GM12878 (cell line): Measurements from ENCODE around the gene STRADB. TPM values are rescaled to one million over a fixed set of nuclear protein-coding genes. Genes with fewer than 3 reads are reported as not detected.

Source experiments
- ATAC-seq: fragments of 200-7000 bp; cut with Tn5 transposase; 3 replicates; pipeline ENCODE4 v1.9.1; 2020; ENCODE audit warnings: mild to moderate bottlenecking, moderate library complexity
- BruUV-seq: library from RNA; stranded (reverse); fragments of 400-500 nt; replicated peaks from 2 replicates; lab custom pipeline; 2021; lab: Mats Ljungman, UMichigan
- CTCF ChIA-PET: fragments of 300-600 bp; sonication (Branson Sonifier 250); formaldehyde crosslinking; extraction: SDS; loops from one replicate; lab custom pipeline; 2021; ENCODE audit warnings: inconsistent platforms; lab: Yijun Ruan, JAX
- POLR2A ChIA-PET: fragments of 350-600 bp; formaldehyde crosslinking; extraction: SDS; loops from one replicate; lab custom pipeline; 2021; ENCODE audit warnings: inconsistent platforms; lab: Charles Lee
- RAD21 ChIA-PET: fragments of 300-600 bp; sonication (Branson Sonifier 250); formaldehyde crosslinking; loops from one replicate; lab custom pipeline; 2023; ENCODE audit warnings: antibody characterized with exemption; ENCODE audit not compliant: unreplicated experiment; lab: Charles Lee
- SMC1A ChIA-PET: fragments of 300-600 bp; sonication (Branson Sonifier 250); formaldehyde crosslinking; loops from one replicate; lab custom pipeline; 2023; ENCODE audit not compliant: unreplicated experiment, uncharacterized antibody; lab: Charles Lee
- DNase-seq: peaks from one replicate; pipeline ENCODE4 v3.0.0-alpha.2; 2011; ENCODE audit warnings: low read depth, low spot score
- FAIRE-seq: peaks from 3 replicates; lab custom pipeline; 2011; peaks lifted over from hg19 to GRCh38; lab: Jason Lieb, UNC
- H2AFZ ChIP-seq: 2 replicates; pipeline ENCODE4 v1.6.0; 2011; ENCODE audit warnings: low read depth, low read length, control low read depth; ENCODE audit not compliant: control insufficient read depth
- H3K27ac ChIP-seq: 2 replicates; pipeline ENCODE4 v1.5.1; 2011; ENCODE audit warnings: control low read depth; ENCODE audit not compliant: control insufficient read depth, insufficient read depth
- H3K27me3 ChIP-seq, 2 experiments: replicated peaks in 1 of 2; 2 replicates each; pipeline versions ENCODE4 v1.6.0 to v1.6.1; 2011; ENCODE audit warnings: low read length in 1 of 2; ENCODE audit not compliant: control insufficient read depth in 2 of 2, insufficient read depth in 2 of 2
- H3K36me3 ChIP-seq, 2 experiments: 2 replicates each; pipeline ENCODE4 v1.5.1; 2011; ENCODE audit warnings: low read length in 1 of 2; ENCODE audit not compliant: control insufficient read depth in 2 of 2, insufficient read depth in 2 of 2
- H3K4me1 ChIP-seq: 2 replicates; pipeline ENCODE4 v1.6.1; 2011; ENCODE audit warnings: mild to moderate bottlenecking, low read length, moderate library complexity, mixed read lengths; ENCODE audit not compliant: control insufficient read depth, insufficient read depth
- H3K4me2 ChIP-seq: 2 replicates; pipeline ENCODE4 v1.6.0; 2011; ENCODE audit warnings: control low read depth; ENCODE audit not compliant: control insufficient read depth, insufficient read depth
- H3K4me3 ChIP-seq: fragments of 200-600 bp; sonication (generic); 2 replicates; pipeline ENCODE4 v1.5.1; 2016
- H3K79me2 ChIP-seq: 2 replicates; pipeline ENCODE4 v1.6.0; 2011; ENCODE audit warnings: low read length; ENCODE audit not compliant: control insufficient read depth, insufficient read depth
- H3K9ac ChIP-seq: 2 replicates; pipeline ENCODE4 v1.8.0; 2011; ENCODE audit warnings: low read length, control low read depth, mixed read lengths; ENCODE audit not compliant: control insufficient read depth, insufficient read depth
- H3K9me3 ChIP-seq: replicated peaks from 3 replicates; pipeline ENCODE4 v1.5.1; 2011; ENCODE audit warnings: mild to moderate bottlenecking, low read length; ENCODE audit not compliant: control insufficient read depth, insufficient read depth
- H4K20me1 ChIP-seq: 2 replicates; pipeline ENCODE4 v1.6.0; 2011; ENCODE audit not compliant: control insufficient read depth, insufficient read depth
- CBX5 ChIP-seq: sonication (generic); IDR thresholded peaks from 2 replicates; pipeline ENCODE4 v1.6.1; 2016; ENCODE audit warnings: low read depth, moderate library complexity, mild to moderate bottlenecking, inconsistent platforms
- CREB1 ChIP-seq: IDR thresholded peaks from 2 replicates; pipeline ENCODE4 v1.6.1; 2012; ENCODE audit warnings: low read depth, mild to moderate bottlenecking, inconsistent platforms
- EED ChIP-seq: sonication (generic); IDR thresholded peaks from 2 replicates; pipeline ENCODE4 v1.6.1; 2016; ENCODE audit warnings: antibody characterized with exemption, low read depth
- HCFC1 ChIP-seq: fragments of 150-350 bp; IDR thresholded peaks from 2 replicates; pipeline ENCODE4 v1.6.1; 2014; ENCODE audit warnings: low read length
- IKZF1 ChIP-seq: fragments of 450-650 bp; conservative IDR thresholded peaks from 2 replicates; pipeline ENCODE4 v1.6.1; 2017; ENCODE audit warnings: antibody characterized with exemption, mild to moderate bottlenecking
- LARP7 ChIP-seq: fragments of 450-650 bp; IDR thresholded peaks from 2 replicates; pipeline ENCODE4 v1.6.1; 2017; ENCODE audit warnings: mild to moderate bottlenecking
- MTA2 ChIP-seq: fragments of 450-650 bp; IDR thresholded peaks from 2 replicates; pipeline ENCODE4 v1.6.1; 2016; ENCODE audit warnings: low read depth, mild to moderate bottlenecking, moderate library complexity
- NFIC ChIP-seq: IDR thresholded peaks from 2 replicates; pipeline ENCODE4 v1.6.1; 2012; ENCODE audit warnings: low read depth, mild to moderate bottlenecking, inconsistent platforms, low read length, moderate library complexity
- WRNIP1 ChIP-seq: IDR thresholded peaks from 2 replicates; pipeline ENCODE4 v1.6.1; 2011; ENCODE audit warnings: low read depth, low read length, improper control_type of control experiment, borderline replicate concordance
- WGBS: methylation state at CpG from one replicate; pipeline ENCODE4 v1.1.6; 2016; ENCODE audit warnings: low lambda C conversion rate; ENCODE audit not compliant: insufficient replicate concordance, insufficient coverage; ENCODE audit errors: missing lambda C conversion rate; 5-methylcytosine and 5-hydroxymethylcytosine counted together
- in situ Hi-C: fragments of 300-500 bp; cut with MboI; formaldehyde crosslinking; loops from 9 replicates; pipeline ENCODE4 v1.14.3; 2018; ENCODE audit warnings: mixed read lengths
- intact Hi-C: fragments of 100-400 bp; cut with micrococcal nuclease; formaldehyde crosslinking; loops from one replicate; pipeline ENCODE4 v1.14.2; 2022; ENCODE audit not compliant: unreplicated experiment
- polyA plus RNA-seq, 11 experiments: library from polyadenylated mRNA; depleted of rRNA in 4 of 11; unstranded in 6 of 11; stranded (reverse) in 5 of 11; fragments of >200 nt; fragmentation: Nextera tagmentation in 4 of 11; fragmentation: Illumina TruSeq in 1 of 11; extraction: Ambion mirVana in 4 of 11; extraction: Trizol in 1 of 11; gene quantifications; 1 replicate in 1 of 11; 2 replicates in 10 of 11; pipeline versions ENCODE4 v1.2.1 to v1.2.3, GENCODE V29; 2011 to 2016; ENCODE audit warnings: inconsistent platforms in 2 of 11, missing spikeins in 2 of 11, low read depth in 1 of 11
- total RNA-seq, 4 experiments: library from RNA; depleted of rRNA in 3 of 4; stranded (reverse); fragments of >200 nt in 3 of 4; fragmentation: Illumina TruSeq in 1 of 4; extraction: Trizol in 1 of 4; gene quantifications; 2 replicates each; pipeline versions ENCODE4 v1.2.1 to v1.2.3, GENCODE V29; 2013 to 2021
- TF ChIP-seq, protein P1 (sequence below): IDR thresholded peaks from 2 replicates; pipeline ENCODE4 v1.6.1; 2012; ENCODE audit warnings: mild to moderate bottlenecking, low read depth, low read length
- TF ChIP-seq, protein P2 (sequence below): fragments of 450-650 bp; formaldehyde crosslinking; IDR thresholded peaks from 2 replicates; pipeline ENCODE4 v1.5.0; 2022; ENCODE audit warnings: mild to moderate bottlenecking, missing genetic modification characterization
- TF ChIP-seq, protein P3 (sequence below): fragments of 450-650 bp; IDR thresholded peaks from 2 replicates; pipeline ENCODE4 v1.6.1; 2018; ENCODE audit warnings: mild to moderate bottlenecking, low read depth, moderate library complexity; ENCODE audit not compliant: partially characterized antibody

STRADB gene
- total and polyA plus RNA-seq, 10 of the 15 experiments (the other 5 are each of a cell fraction or from before 2014, with no cell fraction given), result 7.6 to 58.3 (median 32.2) TPM

DNA sequence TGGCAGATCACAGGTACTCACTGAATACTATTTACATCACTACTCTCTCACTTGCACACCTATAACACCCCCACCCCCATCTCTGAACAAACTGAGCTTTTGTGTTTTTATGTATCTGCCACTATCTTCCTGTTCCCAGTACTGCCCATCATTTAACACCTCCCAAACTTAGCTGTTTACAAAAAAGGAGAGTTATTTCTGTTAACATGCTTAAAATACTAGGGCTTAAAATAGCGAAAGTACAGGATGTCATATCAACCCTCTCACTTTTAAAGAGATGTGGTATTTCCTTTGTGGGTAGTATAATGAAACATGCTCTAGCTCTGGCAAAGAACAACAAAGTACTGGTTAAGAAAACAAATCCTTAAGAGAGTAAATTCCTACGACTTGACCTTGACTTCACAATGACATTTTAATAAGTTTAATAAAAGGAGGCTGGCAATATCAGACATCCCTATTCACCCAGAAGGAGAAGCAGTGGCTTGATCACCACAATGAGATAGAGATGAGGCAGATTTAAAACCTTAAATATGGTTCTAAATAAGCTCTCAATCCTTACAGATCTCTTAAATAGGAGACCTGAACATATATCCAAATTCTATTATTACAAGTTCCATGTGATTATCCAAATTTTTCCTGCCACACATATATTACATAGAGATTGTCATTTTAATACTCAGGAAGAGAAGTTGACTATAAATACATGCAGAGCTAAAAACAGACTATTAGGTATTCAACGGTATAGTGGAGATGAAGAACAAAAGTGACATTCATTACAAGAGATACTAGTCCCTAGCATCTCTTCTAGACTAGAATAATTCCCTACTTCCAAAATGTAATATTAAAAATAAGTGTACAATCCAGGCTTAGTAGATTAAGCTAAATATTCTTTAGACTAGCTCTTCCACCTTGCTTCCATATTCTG, 37.2 kb upstream of the STRADB start:
- CTCF ChIA-PET, result interaction anchor here (0.5 to 2.1 kb wide), 5 partner anchors 13 to 298 kb away, joined by 3 to 6 read pairs (median 4); partner anchors contain the start of genes STRADB and TRAK2
- no peaks in the 10 kb centered on the region for H3K79me2 ChIP-seq
- H3K4me1 ChIP-seq, result peaks cover 19% of the 10 kb centered on the region
- FAIRE-seq, result peak; percentile 88
- H3K4me3 ChIP-seq, result 0 out of 2 replicates have a peak overlapping the region, but pooled peaks have one; percentile 0
- ATAC-seq, result peak; percentile 92
- H4K20me1 ChIP-seq, result no peaks in the 10 kb centered on the region
- intact Hi-C loops (no loop called here), in situ Hi-C loops (no loop called here)
- H3K36me3 ChIP-seq, result no peaks in the 10 kb centered on the region
- peak overlapping the region; percentile 45 for H3K4me2 ChIP-seq
- H3K27me3 ChIP-seq, result no peaks in the 10 kb centered on the region
- no peaks in the 10 kb centered on the region for H3K9me3 ChIP-seq
- peak; percentile 38 for DNase-seq
- no peak overlapping the region; the same call in 1 of the 2 replicates for H2AFZ ChIP-seq
- no TSS peak for BruUV-seq
- RAD21 ChIA-PET, result interaction anchor here (0.6 to 1.2 kb wide), 5 partner anchors 27 to 181 kb away, joined by 3 to 7 read pairs (median 3); partner anchors contain the start of genes STRADB and TRAK2
- SMC1A ChIA-PET, result interaction anchor here (0.6 to 2.2 kb wide), 15 partner anchors 8 to 983 kb away, joined by 3 to 12 read pairs (median 4); partner anchors contain the start of genes CASP10, STRADB and TRAK2
- POLR2A ChIA-PET, result no interaction called here
- 2% methylated on average over 3 of the region's 3 CpGs for WGBS
- peak overlapping the region; percentile 13; the same call in 1 of the 2 replicates for H3K27ac ChIP-seq
- no peak overlapping the region for H3K9ac ChIP-seq
- TF ChIP-seq, protein P1, sequence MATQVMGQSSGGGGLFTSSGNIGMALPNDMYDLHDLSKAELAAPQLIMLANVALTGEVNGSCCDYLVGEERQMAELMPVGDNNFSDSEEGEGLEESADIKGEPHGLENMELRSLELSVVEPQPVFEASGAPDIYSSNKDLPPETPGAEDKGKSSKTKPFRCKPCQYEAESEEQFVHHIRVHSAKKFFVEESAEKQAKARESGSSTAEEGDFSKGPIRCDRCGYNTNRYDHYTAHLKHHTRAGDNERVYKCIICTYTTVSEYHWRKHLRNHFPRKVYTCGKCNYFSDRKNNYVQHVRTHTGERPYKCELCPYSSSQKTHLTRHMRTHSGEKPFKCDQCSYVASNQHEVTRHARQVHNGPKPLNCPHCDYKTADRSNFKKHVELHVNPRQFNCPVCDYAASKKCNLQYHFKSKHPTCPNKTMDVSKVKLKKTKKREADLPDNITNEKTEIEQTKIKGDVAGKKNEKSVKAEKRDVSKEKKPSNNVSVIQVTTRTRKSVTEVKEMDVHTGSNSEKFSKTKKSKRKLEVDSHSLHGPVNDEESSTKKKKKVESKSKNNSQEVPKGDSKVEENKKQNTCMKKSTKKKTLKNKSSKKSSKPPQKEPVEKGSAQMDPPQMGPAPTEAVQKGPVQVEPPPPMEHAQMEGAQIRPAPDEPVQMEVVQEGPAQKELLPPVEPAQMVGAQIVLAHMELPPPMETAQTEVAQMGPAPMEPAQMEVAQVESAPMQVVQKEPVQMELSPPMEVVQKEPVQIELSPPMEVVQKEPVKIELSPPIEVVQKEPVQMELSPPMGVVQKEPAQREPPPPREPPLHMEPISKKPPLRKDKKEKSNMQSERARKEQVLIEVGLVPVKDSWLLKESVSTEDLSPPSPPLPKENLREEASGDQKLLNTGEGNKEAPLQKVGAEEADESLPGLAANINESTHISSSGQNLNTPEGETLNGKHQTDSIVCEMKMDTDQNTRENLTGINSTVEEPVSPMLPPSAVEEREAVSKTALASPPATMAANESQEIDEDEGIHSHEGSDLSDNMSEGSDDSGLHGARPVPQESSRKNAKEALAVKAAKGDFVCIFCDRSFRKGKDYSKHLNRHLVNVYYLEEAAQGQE, result no peak
- TF ChIP-seq MTA2 (no peak), IKZF1 (0 out of 2 replicates have a peak, but pooled peaks have one; percentile 16), CREB1 (0 out of 2 replicates have a peak, but pooled peaks have one; percentile 46), NFIC (peak; percentile 88), EED (no peak), HCFC1 (no peak), LARP7 (no peak), WRNIP1 (no peak), CBX5 (no peak)
- TF ChIP-seq, protein P2, sequence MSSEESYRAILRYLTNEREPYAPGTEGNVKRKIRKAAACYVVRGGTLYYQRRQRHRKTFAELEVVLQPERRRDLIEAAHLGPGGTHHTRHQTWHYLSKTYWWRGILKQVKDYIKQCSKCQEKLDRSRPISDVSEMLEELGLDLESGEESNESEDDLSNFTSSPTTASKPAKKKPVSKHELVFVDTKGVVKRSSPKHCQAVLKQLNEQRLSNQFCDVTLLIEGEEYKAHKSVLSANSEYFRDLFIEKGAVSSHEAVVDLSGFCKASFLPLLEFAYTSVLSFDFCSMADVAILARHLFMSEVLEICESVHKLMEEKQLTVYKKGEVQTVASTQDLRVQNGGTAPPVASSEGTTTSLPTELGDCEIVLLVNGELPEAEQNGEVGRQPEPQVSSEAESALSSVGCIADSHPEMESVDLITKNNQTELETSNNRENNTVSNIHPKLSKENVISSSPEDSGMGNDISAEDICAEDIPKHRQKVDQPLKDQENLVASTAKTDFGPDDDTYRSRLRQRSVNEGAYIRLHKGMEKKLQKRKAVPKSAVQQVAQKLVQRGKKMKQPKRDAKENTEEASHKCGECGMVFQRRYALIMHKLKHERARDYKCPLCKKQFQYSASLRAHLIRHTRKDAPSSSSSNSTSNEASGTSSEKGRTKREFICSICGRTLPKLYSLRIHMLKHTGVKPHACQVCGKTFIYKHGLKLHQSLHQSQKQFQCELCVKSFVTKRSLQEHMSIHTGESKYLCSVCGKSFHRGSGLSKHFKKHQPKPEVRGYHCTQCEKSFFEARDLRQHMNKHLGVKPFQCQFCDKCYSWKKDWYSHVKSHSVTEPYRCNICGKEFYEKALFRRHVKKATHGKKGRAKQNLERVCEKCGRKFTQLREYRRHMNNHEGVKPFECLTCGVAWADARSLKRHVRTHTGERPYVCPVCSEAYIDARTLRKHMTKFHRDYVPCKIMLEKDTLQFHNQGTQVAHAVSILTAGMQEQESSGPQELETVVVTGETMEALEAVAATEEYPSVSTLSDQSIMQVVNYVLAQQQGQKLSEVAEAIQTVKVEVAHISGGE (CRISPR knock-in tag), result no peak
- TF ChIP-seq, protein P3, sequence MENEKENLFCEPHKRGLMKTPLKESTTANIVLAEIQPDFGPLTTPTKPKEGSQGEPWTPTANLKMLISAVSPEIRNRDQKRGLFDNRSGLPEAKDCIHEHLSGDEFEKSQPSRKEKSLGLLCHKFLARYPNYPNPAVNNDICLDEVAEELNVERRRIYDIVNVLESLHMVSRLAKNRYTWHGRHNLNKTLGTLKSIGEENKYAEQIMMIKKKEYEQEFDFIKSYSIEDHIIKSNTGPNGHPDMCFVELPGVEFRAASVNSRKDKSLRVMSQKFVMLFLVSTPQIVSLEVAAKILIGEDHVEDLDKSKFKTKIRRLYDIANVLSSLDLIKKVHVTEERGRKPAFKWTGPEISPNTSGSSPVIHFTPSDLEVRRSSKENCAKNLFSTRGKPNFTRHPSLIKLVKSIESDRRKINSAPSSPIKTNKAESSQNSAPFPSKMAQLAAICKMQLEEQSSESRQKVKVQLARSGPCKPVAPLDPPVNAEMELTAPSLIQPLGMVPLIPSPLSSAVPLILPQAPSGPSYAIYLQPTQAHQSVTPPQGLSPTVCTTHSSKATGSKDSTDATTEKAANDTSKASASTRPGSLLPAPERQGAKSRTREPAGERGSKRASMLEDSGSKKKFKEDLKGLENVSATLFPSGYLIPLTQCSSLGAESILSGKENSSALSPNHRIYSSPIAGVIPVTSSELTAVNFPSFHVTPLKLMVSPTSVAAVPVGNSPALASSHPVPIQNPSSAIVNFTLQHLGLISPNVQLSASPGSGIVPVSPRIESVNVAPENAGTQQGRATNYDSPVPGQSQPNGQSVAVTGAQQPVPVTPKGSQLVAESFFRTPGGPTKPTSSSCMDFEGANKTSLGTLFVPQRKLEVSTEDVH, result no peak
